ENCODE results near the gene REPIN1. TPM values are rescaled to one million over a fixed set of nuclear protein-coding genes. Genes with fewer than 3 reads are reported as not detected.

Gene REPIN1
- total RNA-seq, 2 donors from 2014 or later, result 189 to 304 TPM

- Histone ChIP-seq H3K27me3 (no peaks in the 10 kb centered on the region), H3K4me3 (no peak overlapping the region), H3K27ac (peak overlapping the region; percentile 97), H3K9ac (ENCODE audit: low read depth in 2 of 2, low read length in 2 of 2) (peak overlapping the region in 1 of 2 donors; percentile 99), H3K9me3 (no peaks in the 10 kb centered on the region), H3K36me3 (no peaks in the 10 kb centered on the region), H3K4me1 (peaks cover 20% of the 10 kb centered on the region)
- DNase-seq, result no peak
- TF ChIP-seq CTCF (IDR thresholded peaks at IDR 0.05), result no peak
- intact Hi-C loops (cut with DNase I), result loop anchor here (5.0 kb wide), 1 partner anchor 47 kb away; no protein-coding TSS in a partner anchor
Measured at GRCh38 chr7:150374472-150374871, 5.8 kb downstream of the REPIN1 start.

GRCh38 chr7:150375662-150376521, 7.3 kb downstream of the REPIN1 start:
- peak overlapping the region; percentile 97 for H3K27ac ChIP-seq
- DNase-seq, result peak; percentile 82
- H3K4me1 ChIP-seq, result peaks cover 21% of the 10 kb centered on the region
- H3K9me3 ChIP-seq, result no peaks in the 10 kb centered on the region
- no peaks in the 10 kb centered on the region for H3K36me3 ChIP-seq
- intact Hi-C loops (cut with DNase I), result no loop called here
- H3K27me3 ChIP-seq, result no peaks in the 10 kb centered on the region
- TF ChIP-seq CTCF (IDR thresholded peaks at IDR 0.05), result no peak
- no peak overlapping the region for H3K4me3 ChIP-seq
- H3K9ac ChIP-seq (ENCODE audit: low read depth in 2 of 2, low read length in 2 of 2), result peak overlapping the region in 1 of 2 donors; percentile 67

- intact Hi-C loops (cut with DNase I), result no loop called here
- Histone ChIP-seq H3K27ac (peak overlapping the region; percentile 97), H3K36me3 (no peaks in the 10 kb centered on the region), H3K4me1 (peaks cover 17% of the 10 kb centered on the region), H3K9me3 (no peaks in the 10 kb centered on the region), H3K9ac (ENCODE audit: low read depth in 2 of 2, low read length in 2 of 2) (peak overlapping the region in 1 of 2 donors; percentile 67), H3K27me3 (no peaks in the 10 kb centered on the region), H3K4me3 (no peak overlapping the region)
- TF ChIP-seq CTCF (IDR thresholded peaks at IDR 0.05), result no peak
- no peak for DNase-seq
Measured at GRCh38 chr7:150376560-150376959, 7.9 kb downstream of the REPIN1 start.

- intact Hi-C loops (cut with DNase I), result no loop called here
Measured at GRCh38 chr7:150377196-150377595, 8.6 kb downstream of the REPIN1 start.

GRCh38 chr7:150377635-150378034, 9.0 kb downstream of the REPIN1 start:
- Histone ChIP-seq H3K9ac (ENCODE audit: low read depth in 2 of 2, low read length in 2 of 2) (peak overlapping the region in 1 of 2 donors; percentile 77), H3K27ac (peak overlapping the region; percentile 97), H3K4me1 (peaks cover 20% of the 10 kb centered on the region), H3K4me3 (no peak overlapping the region), H3K9me3 (no peaks in the 10 kb centered on the region), H3K36me3 (no peaks in the 10 kb centered on the region), H3K27me3 (no peaks in the 10 kb centered on the region)
- TF ChIP-seq CTCF (IDR thresholded peaks at IDR 0.05), result no peak
- peak; percentile 73 for DNase-seq
- intact Hi-C loops (cut with DNase I), result no loop called here

More at GRCh38 chr7:150377196-150377595, 8.6 kb downstream of the REPIN1 start:
- DNase-seq, result no peak
- no peaks in the 10 kb centered on the region for H3K27me3 ChIP-seq
- peaks cover 17% of the 10 kb centered on the region for H3K4me1 ChIP-seq
- H3K36me3 ChIP-seq, result no peaks in the 10 kb centered on the region
- H3K27ac ChIP-seq, result peak overlapping the region; percentile 97
- TF ChIP-seq CTCF (IDR thresholded peaks at IDR 0.05), result no peak
- no peaks in the 10 kb centered on the region for H3K9me3 ChIP-seq
- peak overlapping the region in 1 of 2 donors; percentile 77 for H3K9ac ChIP-seq (ENCODE audit: low read depth in 2 of 2, low read length in 2 of 2)
- no peak overlapping the region for H3K4me3 ChIP-seq

Measured in colonic mucosa (tissue), 4 donors.